HG02571 (cell line): ENCODE data around the gene URAD.
"Not testable (repeated sequence)": the region's sequence is repeated elsewhere in the genome, so short reads cannot be mapped to it uniquely, and the experiment has no call there.

ENCODE experiments used
- ATAC-seq: cut with Tn5 transposase; IDR thresholded peaks from one replicate; pipeline ENCODE4 v1.9.1; 2021; ENCODE audit warnings: mild to moderate bottlenecking, moderate library complexity; ENCODE audit not compliant: unreplicated experiment

URAD gene

DNA sequence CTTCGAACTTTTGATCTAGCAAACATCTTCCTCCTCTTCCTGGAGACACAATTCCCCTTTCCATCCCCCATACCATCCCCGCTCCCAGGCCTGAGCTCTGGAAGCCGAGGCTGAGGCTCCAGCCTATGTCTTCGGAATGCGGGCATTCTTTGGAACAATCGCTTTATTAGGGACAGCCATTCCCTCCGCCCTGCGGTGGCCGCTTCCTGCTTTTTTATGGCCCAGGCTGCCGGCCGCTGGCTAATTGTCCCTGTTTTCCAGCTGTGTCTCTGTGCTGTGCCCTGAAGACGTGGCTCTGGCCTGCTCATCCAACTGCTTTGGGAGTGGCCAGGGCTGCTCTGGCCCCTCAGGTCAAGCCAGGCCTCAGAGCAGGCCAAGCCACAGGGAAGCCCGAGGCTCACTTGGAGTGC, 17.3 kb downstream of the URAD start:
- ATAC-seq = no peak

DNA sequence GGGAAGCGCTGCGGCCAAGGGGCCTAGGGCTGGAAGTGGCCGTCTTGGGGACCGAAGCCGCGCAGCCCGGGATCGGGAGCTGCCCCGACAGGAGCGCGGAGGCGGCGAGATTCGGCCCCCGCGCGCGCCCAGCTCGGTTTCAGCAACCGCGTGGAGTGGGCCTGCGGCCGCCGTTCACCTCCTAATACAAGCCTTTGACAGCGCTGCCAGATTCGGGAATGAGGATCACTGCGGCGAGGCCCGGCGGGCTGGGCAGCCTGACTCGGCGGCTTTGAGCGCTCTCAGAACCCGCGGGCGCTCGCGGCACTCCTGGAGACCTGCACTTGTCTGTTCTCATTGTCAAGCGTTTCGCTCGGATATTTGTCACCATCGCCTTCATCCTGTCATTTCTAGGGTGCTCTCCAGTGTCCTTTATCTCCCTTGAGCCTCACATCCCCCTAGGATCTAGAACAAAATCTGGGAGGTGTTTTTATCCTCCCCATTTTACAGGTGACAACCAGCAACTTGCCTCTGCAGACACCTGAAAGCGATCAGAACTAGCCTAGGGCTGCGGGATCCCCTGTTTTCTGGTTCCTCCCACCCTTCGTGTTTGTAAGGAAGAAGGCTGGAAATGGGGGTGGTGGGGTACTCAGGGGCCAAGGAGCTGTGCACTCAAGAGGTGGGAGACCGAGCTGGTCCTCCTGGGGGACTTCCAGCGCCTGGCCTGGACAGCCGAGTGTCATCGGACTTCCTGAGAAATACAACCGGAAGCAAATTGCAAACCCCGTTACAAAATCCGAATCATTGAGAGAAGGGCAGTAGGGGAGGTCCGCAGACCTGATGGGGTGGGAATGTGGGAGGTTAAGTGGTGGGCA, 17.9 kb downstream of the URAD start:
- ATAC-seq = no peak

DNA sequence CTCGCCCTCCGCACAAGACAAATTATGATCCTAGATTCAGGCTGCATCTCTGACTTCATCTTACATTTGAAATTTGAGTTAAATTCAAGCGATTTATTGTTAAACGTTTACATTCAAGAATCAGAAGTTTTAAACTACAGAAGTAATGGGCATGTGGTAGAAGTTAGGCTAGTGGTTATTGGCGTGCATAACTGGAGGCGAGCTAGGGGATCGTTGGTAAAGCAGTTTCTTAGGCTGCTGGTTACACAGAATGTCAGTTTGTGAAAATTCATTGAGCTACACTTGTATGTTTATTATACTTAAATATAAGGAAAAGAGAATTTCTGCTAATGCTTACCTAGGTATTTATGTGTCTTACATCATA, 18.6 kb downstream of the URAD start:
- no peak for ATAC-seq

DNA sequence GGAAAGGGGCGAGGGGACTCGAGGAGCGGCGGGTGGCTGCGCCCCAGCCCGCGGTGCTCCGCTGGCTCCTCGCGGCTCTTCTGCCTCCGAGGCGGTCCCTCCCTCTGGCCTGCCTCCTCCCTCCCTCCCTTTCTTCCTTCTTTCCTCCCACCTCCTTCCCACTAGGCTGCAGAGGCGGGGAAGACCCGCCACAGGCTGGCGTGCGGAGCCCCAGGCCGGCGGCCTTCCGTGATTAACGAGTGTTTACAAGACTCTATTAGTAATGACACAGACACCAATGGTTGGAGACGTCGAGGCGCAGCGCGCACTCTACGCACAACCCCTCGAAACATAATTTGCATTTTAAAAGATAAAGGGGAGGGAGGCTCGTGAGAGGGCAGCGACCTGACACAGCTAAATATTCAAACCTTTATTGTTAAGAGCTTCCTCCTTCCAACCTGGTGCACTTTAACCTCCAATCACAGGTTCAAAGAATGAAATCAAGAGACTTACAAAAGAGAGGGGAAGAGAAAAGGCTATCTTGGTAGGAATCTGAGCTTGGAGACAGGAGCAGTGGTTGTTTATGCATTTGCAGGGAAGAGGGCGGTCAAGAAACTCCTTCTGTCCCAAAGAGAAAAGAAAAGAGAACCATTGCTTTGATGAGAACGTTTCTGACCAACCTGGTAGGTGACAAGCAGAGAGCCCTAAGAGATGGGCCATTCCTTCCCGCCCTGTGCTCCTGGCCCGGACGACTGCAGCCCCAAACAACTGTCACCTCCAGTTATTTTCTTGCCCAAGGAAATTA, 19.2 kb downstream of the URAD start, which contains the start of gene CDX2:
Gene CDX2, minus strand, starts transcription at position 234 of the 784 bp plus-strand sequence. CDS start 309 bp downstream, outside the sequence.
- ATAC-seq = no peak

DNA sequence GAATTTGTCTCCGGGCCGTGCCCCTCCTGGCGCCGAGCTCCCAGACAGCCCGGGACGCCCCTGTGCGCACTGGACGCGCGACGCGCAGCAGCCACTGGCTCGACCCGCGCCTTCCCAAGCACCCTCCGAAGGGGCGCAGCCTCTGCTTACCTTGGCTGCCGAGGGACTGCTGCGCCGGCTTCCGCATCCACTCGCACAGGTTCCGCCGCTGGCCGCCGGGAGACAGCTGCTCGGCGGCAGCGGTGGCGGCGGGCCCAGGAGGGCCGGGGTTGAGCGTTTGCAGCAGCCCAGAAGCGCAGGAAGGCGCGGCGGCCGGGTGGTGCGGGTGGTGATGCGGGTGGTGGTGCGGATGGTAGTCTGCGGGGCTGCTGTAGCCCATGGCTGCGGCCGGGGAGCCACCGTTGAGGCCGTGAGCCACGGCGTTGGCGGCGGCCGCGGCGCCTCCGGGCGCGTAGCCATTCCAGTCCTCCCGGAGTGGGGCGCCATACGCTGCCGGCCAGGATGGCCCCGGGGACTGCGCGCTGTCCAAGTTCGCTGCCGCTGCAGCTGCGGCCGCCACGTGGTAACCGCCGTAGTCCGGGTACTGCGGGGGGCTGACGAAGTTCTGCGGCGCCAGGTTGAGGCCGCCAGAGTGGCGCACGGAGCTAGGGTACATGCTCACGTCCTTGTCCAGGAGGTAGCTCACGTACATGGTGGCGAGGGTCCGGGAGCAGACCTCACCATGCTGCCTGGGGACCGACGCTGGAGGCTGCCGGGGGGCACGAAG, 20.0 kb downstream of the URAD start:
- no peak for ATAC-seq

DNA sequence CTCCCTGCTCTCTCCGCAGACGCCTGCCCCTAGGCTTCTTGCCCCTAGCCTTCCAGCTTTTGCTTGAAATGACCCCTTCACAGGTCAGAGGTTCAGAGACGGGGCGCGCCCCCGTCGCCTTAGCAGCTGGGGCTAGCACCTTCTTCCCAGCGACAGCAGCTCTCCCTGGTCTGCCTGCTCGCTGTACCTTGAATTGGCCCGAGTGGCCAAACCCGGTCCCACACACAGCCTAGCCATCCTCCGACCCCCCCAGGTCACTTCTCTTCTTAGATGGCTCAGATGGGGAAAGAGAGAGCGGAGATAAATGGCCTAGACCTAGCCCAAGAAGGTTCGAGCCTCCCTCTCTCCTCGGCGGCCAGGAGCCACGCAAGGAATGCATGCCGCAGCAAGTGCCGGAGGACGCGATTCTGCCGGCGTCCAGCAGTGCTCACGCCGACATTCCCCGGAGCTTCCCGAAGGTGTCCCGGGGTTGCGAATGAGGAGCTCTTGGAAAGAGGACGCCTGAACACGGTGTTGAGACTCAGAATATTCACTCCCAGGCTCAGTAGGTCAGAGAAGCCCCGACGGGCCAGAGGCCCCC, 20.7 kb downstream of the URAD start:
- no peak for ATAC-seq

DNA sequence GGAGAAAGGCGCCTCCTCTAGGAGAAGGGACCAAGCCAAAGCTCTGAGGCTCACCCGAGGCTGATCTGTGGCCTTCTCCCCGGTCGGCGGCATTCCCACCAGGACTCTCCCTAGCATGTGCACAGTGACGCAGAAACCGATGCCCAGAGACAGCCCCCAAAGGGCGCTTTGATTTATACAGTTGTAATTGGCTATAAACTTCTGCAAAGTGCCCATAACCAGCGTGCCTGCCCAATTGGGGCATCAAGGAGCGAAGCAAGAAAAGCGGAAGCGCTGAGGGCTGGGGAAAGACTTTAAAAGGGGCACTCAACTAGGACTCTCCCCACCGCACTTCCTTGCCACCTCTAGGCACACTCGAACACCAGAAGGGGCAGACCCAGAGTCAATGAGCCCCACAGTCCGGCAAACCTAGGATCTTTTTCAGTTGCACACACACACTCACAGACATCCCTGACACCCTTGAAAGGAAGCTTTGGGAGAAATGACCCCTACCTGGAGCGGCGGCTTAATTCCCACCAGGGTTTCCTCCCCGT, 21.2 kb downstream of the URAD start:
- no peak for ATAC-seq

DNA sequence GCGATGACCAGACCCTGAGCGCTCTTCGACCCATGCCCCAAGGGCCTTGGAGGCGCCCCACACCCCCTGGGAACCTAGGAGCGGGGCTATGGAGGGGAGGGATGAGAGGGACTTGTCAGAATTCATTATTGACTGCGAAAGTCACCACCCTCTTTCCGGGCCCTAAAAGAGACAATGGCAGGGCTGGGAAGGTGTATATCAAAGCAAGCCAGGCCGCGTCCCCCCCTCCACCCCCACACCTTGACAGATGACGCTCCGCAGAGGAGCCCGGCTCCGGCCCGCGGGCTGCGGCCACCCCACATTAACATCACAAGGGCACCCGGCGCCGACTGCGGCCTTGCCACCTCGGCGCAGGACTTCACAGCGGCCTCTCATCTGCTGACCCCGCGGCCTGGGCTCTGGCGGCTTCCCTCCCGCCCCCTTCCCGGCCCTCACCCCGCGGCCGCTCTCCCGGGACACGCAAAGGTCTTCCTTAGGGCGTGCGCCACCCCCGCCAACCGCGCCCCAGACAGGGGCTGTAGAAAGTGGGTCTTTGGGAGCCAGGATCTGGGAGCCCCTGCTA, 21.8 kb downstream of the URAD start:
- ATAC-seq = no peak

DNA sequence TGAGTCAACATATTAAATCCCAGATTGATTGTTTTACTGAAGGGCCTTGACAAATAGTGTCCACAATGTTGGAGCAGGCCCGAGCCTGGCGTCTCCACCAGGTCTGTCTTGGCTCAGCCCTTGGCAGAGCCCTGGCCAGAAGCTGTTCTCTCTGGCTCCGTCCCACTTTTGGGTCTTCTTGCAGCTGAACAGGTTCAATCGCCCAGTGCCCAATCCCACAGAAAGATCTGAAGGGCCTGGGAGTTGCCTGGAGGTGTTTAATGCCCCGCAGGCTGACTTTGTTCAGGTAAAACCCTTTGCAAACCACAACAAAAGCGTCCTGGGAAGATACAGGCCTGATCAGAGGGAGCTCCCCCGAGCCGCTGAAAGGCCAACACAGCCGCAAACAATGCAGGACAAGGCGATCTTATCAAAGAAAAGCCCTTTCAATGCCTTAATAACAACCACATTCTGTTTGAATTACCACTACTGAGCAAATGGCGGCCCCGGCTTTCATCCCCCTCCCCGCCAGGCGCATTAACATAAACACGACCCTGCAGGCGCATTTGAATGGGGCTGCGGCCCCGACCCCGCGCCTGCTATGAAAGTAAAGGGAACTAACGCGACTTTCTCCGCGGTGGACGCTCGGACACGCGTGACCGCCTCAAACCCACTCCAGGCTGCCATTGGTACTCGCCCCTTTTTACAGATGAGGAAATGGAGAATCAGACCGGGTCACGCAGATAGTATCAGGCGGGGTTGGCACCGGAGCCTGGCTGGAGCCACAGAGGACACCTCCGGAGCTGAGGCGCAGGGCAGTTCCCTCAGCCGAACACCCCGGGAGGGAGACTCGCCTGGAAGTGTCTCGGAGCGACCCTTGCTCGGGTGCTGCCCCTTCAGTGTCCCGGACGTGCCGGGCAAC, 22.5 kb downstream of the URAD start:
- no peak for ATAC-seq

DNA sequence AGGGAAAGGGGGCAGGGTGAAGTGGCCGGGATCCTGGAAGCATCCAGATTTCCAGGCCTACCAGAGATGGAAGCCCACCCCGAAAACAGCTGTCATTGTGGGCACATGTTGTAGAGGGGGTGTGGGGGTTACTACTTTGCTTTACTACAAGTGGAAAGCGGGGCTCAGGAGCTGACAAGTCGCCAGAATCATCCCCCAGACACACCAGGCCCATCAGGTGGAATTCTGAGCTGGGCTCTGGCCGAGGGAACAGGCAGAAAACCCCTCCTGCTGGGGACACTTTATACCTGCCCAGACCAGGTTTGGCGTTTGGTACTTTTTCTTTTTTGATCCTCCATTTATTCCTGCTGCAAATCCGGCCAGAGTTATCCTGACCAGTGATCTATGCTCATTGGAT, 23.2 kb downstream of the URAD start:
- ATAC-seq = no peak

DNA sequence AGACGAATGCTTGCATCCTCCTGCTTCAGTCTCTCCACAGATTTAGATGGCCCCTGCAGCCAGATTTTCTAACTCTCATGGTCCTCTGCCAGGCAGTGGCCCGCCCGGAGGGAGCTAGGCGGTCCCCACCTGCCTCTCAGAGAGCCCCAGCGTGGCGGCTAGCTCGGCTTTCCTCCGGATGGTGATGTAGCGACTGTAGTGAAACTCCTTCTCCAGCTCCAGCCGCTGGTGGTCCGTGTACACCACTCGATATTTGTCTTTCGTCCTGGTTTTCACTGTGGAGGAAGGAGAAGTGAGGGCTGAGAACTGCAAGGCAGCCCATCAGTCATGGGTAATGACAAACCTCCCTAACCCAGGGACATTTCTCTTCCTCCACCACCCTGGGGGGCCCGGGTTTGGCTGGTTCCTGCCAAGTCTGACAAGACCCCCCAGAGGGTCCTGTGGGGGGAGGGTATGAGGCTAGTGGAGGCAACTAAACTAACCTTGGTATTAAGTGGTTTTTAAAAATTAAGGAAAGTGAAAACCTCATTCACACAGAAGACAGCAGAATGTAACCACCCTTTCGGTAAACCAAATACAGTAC, 23.7 kb downstream of the URAD start:
- no peak for ATAC-seq

DNA sequence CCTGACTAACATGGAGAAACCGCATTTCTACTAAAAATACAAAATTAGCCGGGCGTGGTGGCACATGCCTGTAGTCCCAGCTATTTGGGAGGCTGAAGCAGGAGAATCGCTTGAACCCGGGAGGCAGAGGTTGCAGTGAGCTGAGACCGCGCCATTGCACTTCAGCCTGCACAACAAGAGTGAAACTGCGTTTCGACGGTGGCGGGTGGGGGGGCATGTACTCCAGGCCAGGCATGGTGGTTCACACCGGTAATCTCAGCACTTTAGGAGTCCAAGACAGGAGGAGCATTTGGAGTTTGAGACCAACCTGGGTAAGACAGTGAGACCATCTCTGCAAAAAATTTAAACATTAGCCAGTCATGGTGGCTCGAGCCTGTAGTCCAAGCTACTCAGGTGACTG, 24.3 kb downstream of the URAD start:
- not testable (repeated sequence) for ATAC-seq

DNA sequence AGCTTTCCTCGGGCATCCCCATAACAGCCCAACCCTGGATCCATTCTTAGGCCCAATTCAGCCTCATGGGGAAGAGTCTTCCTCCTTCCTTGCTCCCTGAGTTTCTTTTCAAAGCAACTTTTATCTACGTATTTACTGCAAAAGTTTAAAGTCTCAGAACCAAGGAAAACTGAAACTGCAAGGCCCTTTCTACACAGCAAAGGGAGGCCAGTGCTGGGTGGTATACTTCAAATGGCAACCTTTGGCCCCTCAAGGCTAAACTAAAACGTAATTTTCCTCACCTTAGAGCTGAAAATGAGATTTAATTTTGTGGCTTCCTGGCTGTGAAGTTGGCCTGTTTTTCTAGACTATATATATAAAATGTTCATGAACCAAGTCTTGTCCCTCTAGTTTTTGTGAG, 25.0 kb downstream of the URAD start:
- ATAC-seq = no peak

DNA sequence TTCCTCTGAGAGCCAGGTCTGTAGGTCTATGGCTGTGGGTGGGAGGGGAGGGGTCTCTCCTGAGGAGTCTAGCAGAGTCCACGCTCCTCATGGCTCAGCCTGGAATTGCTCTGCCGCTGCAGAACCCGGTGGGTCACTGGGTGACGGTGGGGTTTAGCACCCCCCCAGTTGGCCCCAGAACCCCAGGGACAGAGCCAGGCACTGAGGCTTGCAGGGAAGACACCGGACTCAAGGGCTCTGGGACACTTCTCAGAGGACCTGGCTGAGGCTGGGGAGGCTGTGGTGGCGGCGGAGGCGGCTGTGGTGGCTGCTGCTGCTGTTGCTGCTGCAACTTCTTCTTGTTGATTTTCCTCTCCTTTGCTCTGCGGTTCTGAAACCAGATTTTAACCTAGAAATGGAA, 25.5 kb downstream of the URAD start:
- ATAC-seq = no peak

DNA sequence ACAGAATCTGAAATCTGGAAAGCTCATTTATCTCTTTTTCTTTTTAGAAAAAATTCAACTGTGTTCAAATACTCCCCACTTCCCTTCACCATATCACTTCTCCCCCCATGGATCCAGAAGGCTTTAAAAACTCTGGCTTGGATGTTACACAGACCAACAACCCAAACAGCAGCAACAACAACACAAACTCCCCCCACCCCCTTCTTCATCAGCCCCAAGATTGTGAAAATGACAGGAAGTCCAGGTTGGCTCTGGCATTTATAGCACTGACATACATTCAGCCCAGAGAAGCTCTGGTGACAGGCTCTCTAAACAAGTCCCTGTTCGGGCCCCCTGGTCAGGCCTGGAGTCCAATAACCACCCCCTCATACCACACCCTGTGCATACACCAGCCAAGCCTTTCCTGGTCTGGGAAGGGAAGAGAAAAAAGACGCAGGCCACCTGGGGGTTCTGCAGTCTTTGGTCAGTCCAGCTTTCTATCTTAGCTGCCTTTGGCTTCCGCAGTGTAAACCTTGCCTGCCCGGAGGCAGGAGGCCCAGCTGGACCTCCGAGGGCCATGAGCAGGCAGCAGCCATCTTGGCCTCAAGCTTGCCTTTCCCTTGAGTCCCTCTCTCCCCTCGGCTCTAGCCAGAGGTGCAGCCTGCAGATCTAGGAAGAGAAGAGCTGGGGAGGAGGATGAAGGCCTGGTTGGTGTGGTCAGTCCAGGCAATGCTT, 26.2 kb downstream of the URAD start:
- no peak for ATAC-seq

DNA sequence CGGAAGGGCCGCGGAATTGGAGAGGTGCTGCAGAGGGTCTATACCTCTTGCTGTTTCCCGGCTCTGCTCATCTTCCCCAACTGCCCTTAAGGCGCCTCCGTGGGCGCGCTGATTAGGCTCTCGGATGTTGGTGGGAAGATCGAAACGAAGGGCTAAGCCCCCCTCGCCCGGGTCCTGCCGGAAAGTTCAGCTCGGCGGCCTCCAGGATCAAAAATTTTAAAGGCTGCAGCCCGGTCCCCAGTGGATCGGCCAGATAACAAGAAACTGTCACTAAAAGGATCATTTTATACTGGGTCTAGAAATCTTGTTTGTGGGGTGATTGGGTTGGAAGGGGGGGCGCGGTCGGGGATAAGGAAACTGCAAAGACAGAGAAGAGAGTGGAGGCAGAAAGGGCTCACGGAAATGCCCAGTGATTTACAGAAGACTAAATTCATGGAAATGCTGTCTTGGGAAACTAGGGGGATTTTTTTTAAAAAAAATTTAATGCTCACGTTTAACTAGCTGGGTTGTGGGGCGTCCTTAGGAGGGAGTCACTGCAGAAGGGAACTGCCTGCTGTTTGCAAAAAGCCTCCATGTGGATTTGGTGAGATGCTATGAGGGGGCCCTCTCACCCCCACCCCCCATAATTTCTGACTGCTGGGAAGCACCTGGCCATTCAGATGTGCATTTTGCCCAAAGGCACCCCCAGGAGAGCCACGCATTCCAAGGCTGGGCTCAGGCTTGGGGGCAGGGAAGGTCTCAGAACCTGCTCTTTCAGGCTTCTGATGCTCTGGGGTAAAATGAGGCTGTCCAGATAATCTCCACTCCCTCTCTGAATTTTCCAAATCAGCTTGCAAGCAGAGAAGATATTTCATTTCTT, 27.0 kb downstream of the URAD start:
- ATAC-seq = no peak

DNA sequence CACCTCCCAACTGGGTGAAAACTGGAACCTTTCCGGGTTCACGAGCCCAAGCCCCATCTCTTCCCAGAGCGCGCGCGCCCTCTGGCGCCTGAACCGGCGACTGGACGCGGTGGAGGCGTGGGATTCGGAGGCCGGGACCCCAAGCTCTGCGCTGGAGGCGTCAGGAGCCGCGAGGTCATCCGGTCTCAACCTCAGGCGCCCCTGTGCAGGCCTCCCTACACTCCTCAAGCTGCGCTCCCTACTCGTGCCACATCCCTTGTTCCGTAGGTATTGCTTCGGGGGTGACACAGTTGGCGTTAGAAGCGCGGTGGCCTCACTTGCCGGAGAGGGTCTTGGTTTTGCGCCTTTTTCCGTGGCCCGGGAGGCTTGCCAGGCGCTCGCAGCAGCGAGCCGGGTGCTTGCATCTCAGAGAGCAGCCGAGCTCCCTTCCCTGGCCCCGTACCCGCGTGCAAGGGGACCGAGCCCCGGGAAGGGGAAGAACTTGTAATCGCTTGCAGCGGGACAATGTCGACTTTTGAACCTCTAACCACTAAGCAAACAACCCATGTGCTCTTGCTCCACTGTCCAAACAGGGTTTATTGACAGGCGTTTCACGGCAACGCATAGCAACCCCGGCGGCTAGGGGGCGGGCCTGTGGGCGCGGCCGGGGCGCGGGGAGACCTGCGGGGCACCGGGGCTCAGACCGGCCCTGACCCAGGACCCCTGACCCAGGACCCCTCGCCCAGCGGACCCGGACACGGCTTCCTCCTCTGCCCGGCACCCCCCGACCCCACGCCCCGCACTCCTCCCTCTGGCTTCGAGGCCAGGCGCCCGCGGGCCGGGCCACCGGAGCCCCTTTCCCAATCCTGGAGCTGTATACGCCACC, 27.9 kb downstream of the URAD start:
- ATAC-seq = no peak
